ENCODE data around the gene OSBPL2. TPM values are rescaled to one million over a fixed set of nuclear protein-coding genes. Genes with fewer than 3 reads are reported as not detected.

Gene OSBPL2
- total and polyA plus RNA-seq, 11 donors: 20.0 to 57.9 (median 38.3) TPM

DNA sequence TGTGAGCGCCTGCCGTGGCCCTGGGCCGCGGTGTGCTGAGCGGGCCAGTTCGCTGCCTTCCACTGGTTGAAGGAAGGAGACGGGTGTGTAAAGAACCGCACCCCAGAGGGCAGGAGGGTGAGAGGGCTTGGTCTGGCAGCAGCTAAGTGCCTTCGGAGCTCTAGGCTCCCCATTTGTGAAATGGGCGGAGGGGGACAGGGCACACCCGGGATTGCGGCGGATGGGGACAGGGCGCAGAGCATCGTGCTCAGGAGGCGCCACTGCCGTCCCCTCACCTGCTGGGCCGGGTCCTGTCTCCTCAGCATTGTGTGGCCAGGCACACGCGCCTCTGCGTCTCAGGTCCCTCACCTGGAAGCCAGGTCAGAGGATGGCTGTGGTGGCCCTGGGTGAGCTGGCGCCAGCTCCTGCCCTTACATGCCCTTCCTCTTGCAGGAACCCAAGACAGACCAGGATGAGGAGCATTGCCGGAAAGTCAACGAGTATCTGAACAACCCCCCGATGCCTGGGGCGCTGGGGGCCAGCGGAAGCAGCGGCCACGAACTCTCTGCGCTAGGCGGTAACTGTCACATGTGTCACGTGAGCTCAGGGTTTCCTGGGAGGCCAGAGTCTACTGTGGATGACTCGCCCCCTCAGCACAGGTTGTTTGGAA, 67.6 kb downstream of the OSBPL2 start:
- Histone ChIP-seq H3K27ac (peak overlapping the region in 3 of 12 donors; percentile 30 to 99 (median 51)), H3K4me1 (peaks cover 9 to 43% (median 25%) of the 10 kb centered on the region in 12 donors), H3K9me3 (no peaks in the 10 kb centered on the region), H3K36me3 (peaks cover 0 to 69% (median 64%) of the 10 kb centered on the region in 9 donors), H3K4me3 (no peak overlapping the region), H3K27me3 (no peaks in the 10 kb centered on the region)
- ATAC-seq (no peak), DNase-seq (no peak)
- intact Hi-C loops (cut with DNase I): loop anchor here in 6 of 10 donors (5.0 to 10.0 kb wide), 5 partner anchors 46 to 499 kb away; partner anchors contain the start of genes MRGBP (in 1 of the 6) and OGFR (in 1 of the 6)
- TF ChIP-seq CTCF (IDR thresholded peaks at IDR 0.05): no peak
- 86 to 89% (median 87%) methylated on average over 22 to 33 of the region's 33 CpGs for WGBS, 4 donors

GRCh38 chr20:62306414-62307187, 68.3 kb downstream of the OSBPL2 start:
- Histone ChIP-seq H3K9me3 (no peaks in the 10 kb centered on the region), H3K4me1 (peaks cover 9 to 43% (median 25%) of the 10 kb centered on the region in 12 donors), H3K27ac (peak overlapping the region in 1 of 12 donors; percentile 6), H3K27me3 (no peaks in the 10 kb centered on the region), H3K4me3 (no peak overlapping the region), H3K36me3 (peaks cover 0 to 76% (median 71%) of the 10 kb centered on the region in 9 donors)
- WGBS, 4 donors: 82 to 90% (median 88%) methylated on average over 18 to 27 of the region's 27 CpGs
- DNase-seq (no peak), ATAC-seq (no peak)
- intact Hi-C loops (cut with DNase I): loop anchor here in 6 of 10 donors (5.0 to 10.0 kb wide), 5 partner anchors 46 to 498 kb away; partner anchors contain the start of genes MRGBP (in 1 of the 6) and OGFR (in 1 of the 6)
- TF ChIP-seq CTCF (IDR thresholded peaks at IDR 0.05): no peak
- TF ChIP-seq POLR2A (IDR thresholded peaks at IDR 0.05): no peak

GRCh38 chr20:62307226-62308101, 69.1 kb downstream of the OSBPL2 start:
- no peaks in the 10 kb centered on the region for H3K27me3 ChIP-seq
- H3K36me3 ChIP-seq: peaks cover 0 to 85% (median 80%) of the 10 kb centered on the region in 9 donors
- no peak for ATAC-seq
- H3K4me1 ChIP-seq: peaks cover 9 to 37% (median 25%) of the 10 kb centered on the region in 12 donors
- H3K9me3 ChIP-seq: no peaks in the 10 kb centered on the region
- peak overlapping the region in 1 of 12 donors; percentile 6 for H3K27ac ChIP-seq
- no peak for TF ChIP-seq CTCF (IDR thresholded peaks at IDR 0.05)
- no peak for TF ChIP-seq POLR2A (IDR thresholded peaks at IDR 0.05)
- 76 to 86% (median 81%) methylated on average over 24 to 42 of the region's 42 CpGs for WGBS, 4 donors
- DNase-seq: no peak
- intact Hi-C loops (cut with DNase I): loop anchor here in 6 of 10 donors (5.0 to 10.0 kb wide), 5 partner anchors 45 to 497 kb away; partner anchors contain the start of genes MRGBP (in 1 of the 6) and OGFR (in 1 of the 6)
- no peak overlapping the region for H3K4me3 ChIP-seq
